ENCODE measurements around the gene MEGF6.

MEGF6 gene

DNA sequence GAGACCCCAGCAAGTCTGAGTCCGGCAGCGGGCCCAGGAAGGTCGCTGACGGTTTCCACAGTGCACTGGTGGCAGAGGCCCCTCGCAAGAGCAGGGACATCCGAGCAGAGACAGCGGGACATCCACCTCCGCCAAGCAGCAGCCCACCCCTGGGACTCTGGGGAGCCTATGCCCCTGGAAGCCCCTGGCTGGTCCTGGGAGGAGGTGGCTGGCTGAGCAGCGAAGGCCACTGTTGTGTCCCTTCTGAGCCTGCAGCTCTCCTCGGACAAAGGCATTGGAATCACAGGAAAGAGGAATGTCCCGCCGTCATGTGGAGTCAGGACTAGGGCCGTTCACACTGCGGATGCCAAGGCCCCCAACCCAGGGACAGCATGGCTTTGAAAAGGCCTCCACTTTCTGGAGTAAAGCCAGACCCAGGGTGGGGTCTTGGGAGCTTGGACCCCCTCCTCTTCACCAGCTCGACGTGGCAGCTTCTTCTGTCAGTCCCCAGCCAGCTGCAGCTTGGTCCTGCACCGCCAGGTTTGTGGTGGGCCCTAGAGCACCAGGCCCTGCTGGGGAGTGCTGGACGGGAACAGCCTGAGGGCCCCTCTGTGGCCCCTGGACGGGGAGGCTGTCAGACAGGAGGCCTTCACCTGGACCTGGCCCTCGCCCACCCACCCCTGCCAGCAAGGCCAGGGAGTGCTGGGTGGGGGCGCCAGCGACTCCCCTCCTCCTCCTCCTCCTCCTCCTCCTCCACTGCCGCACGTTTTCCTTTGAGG is 1.4 kb downstream of the MEGF6 start:
- DNase-seq (ENCODE audit: low read depth), result no peak

DNA sequence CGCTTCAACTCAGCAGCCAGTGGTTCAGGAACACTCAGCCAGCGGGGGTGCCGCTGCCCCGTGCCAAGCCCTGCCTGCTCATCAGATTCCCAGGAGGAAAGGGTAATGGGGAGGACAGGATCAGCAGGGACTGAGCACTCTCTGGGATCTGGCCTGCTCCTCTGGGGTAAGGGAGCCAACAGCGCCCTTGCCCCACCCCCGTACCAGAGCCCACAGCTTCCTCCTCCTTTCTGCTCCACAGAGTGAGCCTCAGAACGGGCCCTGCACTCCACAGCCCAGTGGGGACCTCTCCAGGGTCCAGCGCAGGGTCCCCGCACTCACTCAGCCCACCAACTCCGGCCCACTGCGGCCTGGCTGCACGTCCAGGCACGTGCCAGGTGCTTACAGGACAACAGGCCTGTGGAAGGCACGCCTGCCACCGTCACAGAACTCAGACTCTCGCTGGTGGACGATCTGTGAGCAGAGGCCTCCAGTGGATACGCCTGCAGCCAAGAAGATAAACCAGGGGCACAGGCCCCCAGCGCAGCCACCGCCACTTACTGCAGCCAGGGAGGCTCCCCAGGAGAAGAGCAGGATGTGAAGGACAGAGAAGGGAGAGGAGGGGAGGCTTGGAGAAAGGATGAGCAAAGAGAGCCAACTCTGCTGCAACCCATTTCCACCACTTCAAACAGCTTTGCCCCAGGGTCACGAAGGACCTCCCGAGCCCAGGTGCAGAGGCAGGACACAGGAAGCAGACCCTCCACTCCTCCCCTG is 2.1 kb downstream of the MEGF6 start:
- no peak for DNase-seq (ENCODE audit: low read depth)

DNA sequence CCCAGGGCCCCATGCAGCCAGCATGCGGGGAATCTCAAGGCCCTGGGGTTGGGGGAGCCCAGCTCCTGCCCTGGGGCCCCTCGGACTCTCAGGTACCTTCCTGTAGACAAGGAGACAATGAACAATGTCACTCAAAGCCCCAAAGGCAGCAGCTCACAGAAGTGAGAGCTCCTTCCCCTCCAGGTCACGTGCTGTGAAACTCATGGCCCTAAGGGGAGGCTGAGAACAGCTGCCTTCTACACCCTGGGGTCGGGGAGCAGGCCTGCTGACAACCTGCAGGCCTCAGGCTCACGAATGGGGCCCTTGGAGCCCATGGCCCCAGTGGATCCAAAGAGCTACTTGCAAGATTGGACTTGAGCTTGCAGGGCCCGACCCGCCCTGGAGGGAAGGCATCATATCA is 3.2 kb downstream of the MEGF6 start:
- no peak for DNase-seq (ENCODE audit: low read depth)

DNA sequence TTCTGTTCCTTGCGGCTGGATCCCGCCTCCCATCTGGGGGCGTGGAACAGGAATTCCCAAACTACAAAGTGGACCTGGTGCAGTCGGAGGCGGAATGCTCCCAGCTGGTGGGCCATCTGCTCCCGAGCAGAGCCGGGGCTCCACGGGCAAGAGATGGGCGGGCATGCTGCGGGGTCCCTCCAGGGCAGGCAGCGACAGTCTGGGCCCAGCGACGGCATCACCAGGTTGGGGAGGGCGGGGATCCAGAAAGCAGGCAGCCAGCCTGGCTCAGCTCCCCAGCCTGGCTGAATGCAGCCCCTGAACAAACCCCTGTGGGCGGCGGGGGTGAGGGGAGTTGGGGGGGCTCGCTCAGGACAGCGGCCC is 3.6 kb downstream of the MEGF6 start:
- DNase-seq (ENCODE audit: low read depth), result no peak

DNA sequence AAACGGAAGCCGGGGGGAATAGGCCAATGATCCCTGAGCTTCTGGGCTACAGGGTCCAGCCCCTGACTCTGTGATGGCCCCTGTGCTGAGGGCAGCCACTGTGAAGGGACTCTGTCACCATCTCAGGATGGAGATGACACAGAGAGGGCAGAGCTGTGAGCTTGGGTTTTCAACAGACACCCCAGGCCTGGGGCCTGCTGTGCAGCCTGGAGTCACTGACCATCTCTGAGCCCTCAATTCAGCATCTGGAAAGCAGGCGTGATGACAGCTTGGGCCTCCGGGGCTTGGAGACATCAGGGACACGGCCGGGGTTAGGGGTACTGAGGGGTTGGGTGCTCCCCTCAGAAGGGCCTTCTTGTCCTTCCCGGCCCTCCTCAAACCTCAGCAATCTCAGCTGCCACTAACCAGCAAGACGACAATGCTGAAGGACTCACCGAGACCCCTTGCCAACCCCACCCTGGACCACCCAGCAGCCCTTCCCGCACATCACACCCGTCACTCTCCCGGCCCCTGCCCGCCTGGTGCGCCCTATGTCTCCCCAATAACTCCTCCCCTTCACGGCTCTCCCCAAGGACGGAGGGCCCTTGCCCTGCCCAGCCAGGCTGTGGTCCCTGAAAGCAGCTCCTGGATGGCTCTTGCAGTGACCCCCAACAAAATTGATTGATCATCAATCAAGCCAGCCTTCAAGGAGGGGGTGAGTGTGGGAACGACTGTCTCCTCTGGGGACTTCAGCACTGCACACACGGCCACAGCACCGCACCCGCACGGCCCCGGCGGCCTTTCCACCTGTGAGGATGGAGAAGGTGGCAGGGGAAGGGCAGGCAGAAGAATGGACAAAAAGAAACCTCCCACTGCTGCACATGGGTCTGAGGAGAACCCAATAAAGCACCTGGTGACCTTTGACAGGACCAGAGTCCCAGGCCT is 4.3 kb downstream of the MEGF6 start:
- no peak for DNase-seq (ENCODE audit: low read depth)

DNA sequence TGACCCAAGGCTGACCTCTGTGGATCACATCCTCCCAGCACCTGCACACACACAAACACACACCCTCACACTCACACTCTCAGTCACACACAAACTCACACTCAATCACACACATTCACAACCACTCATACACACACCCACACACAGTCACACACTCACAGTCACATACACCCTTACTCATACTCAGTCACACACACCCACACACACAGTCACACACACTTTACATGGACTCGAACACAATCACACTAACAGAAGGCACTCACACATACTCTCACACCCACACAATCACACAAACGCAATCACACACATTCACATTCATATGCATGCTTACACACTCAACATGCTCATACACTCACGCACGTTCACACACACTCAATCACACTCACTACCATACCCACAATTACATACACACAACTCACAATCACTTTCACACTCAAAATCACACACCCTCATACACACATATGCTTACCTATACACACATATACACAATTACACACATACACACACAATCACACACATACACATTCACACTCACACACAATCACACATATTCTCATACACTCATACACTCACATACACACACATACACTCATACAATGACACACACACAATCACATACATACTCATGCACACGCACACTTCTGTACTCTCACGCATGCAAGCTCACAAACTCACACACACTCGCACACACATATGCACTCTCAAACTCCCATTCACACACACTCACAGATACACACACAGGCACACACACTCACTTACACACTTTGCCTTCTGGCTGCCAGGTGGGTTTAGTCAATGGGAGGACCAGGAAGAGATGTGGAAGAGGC is 6.1 kb downstream of the MEGF6 start:
- no peak for DNase-seq (ENCODE audit: low read depth)

DNA sequence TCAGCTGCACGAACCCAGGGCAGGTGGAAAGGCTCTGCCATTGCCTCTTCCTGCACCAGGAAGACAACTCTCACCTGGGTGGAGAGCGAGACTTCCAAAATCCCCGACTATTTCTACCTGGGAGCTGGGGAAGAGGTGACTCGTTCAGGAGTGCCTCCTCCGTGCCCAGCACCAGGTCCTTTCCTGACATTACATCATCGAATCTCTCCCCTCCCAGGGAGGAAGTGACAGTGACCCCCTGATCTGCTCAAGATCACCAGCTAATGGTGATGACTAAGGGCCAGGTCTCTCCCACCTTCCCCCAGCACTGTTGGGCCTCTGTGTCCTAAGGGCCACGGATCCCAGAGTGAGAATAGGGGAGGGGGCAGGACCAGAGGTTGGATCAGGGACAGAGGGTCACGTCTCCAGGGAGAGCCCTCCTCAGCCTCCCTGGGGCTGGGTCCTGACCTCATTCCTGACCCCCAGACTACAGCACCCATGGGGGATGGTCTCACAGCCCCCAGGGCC is 6.8 kb downstream of the MEGF6 start:
- no peak for DNase-seq (ENCODE audit: low read depth)

DNA sequence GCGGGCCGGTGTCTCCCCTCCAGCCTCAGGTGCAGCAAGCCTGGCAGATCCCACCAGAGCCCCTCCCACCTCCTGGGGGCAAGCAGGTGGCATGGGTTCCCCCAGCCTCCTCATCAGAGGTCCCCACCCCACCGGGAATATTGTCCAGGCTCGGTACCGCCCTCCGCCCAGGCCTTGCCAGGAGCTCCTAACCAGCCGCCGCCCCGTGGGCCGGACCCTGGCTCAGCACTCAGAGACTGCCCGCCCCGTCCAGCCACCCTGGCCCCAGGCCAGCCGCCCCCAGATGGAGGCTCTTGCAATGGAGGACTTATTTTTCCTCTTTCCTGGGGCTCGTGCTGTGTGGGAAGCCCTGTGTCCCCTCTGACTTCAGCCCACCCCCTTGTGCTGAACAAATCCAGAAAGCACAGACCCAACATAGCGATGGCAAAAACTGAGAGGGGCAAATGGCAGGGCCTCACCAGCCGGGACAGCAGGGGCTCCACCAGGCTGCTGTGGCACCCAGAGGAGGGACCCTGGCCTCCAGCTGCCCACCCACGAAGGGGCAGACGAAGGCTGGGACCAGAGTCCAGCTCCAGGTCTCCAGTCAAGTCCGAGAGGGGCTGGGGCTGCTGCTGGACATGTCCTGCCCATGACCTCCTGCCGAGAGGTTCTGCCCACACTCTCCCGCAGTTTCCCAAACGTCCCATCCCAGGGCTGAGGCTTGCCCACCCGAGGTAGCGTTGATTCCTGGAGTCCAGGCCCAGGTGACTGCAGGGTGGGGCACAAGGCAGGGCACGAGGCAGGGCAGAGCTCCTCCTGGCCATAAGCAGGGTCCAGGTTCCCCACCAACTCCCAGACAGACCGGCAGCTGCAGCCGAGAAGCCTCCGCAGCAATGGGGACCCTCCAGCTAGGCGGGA is 7.5 kb downstream of the MEGF6 start:
- DNase-seq (ENCODE audit: low read depth), result no peak

DNA sequence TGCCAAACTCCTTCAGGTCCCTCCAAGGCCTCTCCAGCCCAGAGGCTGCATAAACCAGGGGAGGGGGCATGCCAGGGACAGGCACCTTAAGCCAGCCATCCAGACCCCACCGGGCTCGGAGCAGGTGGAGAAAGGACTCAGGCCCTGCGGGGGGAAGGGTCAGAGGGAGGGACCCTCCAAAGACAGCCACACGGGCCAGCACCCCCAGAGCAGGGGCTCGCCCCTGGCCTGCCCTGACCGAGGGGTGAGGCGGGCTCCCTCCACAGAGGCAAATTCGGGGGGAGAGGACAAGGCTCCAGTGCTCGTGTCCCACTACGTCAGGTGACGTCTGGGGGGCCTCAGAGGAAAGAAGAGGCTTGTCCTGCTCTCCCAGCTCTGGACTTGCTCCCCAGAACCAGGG is 8.2 kb downstream of the MEGF6 start:
- DNase-seq (ENCODE audit: low read depth), result no peak

DNA sequence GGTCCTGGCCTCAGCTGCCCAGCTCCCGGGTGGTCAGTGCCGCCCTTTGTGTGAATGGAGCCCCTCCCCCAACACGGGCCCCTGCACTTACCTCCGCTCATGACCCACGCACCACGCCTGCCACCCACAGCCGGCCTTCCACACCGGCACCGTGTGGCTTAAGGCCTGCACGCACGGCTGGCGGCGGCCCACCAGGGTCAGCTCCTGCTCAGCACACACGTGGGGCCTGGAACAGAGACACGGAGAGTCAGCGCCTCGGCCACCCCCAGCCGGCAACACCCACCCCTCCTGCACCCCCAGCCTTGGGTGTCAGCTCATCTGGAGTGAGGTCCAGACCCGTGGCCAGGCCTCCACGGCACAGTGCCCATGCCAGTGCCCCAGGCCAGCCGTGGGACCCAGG is 8.9 kb downstream of the MEGF6 start:
- DNase-seq (ENCODE audit: low read depth), result no peak

DNA sequence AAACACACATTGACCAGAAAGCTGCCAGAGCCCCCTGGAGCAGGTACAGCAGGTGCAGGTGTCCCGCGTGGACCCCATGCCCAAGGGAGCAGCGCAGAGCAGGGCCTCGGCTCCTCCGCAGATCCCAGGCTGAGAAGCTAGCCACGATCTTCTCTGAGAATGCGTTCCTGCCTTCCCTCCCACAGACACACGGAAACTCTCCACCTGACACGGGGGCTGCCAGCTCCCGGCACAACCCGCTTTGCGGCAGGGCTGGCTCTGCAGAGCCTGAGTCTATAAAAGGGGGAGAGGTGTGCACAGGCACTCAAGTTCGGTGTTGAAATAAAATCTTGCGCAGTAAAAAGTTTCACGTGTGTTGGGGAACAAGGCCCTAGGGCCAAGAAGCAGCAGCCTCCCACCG is 9.6 kb downstream of the MEGF6 start:
- no peak for DNase-seq (ENCODE audit: low read depth)

DNA sequence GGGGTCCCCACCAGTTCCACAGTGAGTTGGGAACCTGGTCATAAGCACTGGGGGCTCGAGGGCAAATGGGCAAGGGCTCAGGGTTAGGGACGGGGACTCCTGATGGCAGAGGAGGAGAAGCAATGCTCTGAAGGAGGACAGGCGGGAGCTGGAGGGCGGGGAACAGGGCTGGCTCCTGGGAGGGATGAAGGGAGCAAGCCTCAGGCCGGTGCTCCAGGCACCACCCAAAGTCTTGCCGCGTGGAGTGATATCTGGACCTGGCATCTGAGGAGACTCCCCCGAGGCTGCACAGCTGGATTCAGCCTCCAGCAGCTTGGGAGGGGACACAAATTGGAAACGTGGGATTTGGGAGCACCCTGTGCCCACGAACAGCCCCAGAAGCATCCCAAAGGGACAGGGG is 11.0 kb downstream of the MEGF6 start:
- DNase-seq (ENCODE audit: low read depth), result no peak

DNA sequence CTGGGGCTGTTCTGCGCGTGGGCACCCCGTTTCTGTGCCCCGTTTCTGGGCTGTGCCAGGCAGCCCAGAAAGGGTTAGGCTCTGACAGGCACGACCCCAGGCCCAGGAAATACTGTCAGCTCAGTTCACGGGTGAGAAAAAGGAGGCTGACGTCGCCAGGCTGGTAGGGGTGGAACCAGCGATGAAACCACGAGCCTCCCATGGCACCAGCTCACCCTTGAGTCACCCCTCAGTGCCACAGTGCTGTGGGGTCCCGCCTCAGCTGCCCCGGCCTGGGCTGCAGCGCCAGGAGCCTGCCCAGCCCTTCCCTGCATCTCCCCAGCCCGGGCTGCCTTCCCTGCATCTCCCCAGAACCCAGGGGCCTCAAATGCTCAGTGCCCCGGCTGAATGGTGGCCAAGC is 11.5 kb downstream of the MEGF6 start:
- no peak for DNase-seq (ENCODE audit: low read depth)

DNA sequence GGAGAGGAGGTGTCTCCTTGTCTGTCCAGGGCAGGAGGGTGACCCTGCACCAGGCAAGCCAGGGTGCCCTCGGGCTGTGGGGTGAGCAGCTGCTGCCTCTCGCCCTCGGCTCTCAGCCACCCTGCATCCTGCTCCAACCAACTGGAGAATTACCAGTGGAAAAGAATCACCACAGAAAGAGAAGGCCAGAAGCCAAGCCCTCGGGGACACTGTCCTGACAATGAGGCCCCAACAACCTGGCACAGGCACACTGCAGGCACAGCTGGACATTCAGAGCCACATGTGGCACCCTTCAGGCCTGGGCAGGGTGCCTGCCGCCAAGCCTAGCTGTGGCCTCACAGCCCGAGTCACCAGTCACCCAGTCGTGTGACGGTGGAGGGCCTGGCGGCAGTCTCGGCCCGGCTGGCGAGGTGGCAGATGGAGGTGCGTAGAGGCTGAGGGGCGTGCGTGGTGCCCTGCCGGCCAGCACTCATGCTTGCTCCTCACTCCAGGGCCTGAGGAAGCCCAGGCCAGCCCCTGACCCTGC is 12.0 kb downstream of the MEGF6 start:
- no peak for DNase-seq (ENCODE audit: low read depth)

DNA sequence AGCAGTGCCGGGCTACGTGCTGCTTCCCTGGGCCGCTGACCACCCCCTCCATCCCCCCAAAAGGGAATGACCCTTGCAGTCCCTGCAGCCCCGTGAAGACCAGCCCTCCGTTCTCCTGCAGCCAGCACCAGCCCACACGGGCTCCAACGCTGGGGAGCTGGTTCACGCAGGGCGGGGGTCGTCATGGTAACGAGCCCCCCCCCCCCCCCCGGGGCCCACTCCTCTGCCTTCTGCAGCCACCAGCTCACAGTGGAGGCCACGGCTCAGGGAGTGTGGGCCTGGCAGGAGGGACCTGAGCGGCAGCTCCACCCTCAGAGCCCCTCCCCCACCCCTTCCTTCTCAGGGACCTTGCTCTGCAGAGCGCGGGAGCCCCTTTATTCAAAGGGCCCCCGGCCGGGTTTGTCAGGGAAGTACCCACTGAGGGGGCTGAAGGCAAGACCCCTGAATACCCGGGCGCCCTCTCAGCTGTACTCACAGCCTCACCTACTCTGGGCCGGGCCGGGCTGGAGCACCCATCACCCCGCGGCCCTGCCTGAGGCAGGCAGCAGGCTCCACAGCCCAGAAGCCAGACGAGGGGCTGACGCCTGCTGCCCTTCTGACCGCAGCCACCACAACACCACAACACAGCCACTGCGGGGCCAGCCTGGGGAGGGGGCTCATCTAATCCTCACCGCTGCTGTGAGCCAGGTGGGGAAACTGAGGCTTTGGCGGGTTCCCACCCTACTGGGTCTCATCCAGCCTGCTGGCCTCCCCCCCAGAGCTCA is 12.6 kb downstream of the MEGF6 start:
- DNase-seq (ENCODE audit: low read depth), result no peak

DNA sequence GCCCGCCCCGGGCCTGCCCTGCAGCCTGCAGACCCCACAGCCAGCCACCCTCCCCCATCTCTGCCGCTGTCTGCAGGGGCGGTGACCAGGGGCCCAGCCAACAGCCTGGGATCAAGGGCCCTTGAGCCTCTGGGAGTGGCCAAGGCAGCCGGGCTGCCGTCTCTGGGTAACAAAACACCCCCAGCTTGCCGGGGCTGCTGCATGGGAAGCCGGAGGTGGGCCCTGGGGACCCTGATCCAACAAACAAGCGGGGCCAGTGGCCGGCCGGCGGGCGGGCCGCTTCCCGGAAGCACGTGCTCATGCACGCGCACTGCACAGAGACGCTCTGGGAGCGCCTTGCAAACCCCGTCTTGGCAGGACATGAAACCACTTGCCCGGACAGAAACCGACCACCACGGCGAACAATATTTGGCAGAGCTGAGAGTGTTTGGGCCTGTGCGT is 13.2 kb downstream of the MEGF6 start:
- DNase-seq (ENCODE audit: low read depth), result no peak

DNA sequence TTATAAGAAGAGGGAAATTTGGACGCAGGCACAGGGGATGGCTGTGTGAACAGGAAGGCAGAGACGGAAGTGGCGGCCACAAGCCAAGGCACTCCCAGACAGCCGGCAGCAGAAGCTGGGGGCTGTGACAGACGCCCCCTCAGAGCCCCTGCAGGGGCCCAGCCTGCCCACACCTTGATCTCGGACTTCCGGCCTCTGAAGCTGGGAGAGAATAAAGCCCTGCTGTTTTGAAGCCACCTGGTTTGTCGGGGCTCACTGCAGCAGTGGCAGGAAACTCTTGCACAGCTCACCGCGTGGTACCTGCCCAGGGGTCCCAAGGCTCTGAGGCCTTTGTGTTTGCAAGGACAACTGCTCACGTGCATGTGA is 13.7 kb downstream of the MEGF6 start:
- no peak for DNase-seq (ENCODE audit: low read depth)

DNA sequence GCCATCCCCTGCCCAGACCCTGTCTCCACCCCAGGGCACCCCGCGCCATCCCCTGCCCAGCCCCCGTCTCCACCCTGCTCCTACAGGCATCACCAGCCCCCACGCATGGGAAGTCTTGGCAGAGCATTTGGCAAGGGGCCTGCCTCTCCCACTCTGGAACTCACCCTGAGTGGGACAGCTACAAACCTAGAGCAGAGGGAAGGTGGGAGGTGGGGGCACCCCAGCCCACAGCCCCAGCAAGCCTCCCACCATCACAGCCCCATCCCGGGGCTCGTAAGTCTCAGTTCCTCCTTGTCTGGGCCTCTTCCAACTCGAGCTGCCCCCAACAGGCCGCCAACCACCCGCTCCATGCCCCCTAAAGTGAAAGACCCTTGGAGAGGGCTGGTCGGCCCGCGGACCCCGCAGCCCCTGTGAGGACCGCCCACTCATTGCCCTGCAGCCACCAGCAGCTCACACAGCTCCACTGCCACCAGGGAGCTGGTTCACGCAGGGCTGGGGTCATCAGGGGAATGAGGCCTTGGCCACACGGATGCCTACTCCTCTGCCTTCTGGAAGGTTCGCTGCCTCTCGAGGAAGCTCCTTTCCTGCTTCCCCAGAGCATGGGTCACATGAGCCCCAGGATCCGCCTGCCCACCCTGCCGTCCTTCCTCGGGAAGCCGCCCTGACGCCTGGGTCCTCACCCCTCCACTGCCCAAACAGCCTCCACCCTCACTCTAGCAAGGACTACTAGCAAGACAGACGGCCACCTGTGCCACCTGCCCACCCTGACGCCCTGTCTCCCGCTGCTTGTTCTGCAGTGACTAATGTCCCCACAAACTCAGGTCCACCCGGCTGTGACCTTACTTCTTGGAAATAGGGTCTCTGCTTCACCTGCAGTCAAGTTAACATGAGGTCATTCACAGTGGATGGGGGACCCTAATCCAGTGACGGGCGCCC is 14.4 kb downstream of the MEGF6 start:
- no peak for DNase-seq (ENCODE audit: low read depth)

Data from stromal cell of bone marrow (primary cell).